ENCODE measurements around the gene RABL3.
"Not testable (repeated sequence)": the region's sequence is repeated elsewhere in the genome, so short reads cannot be mapped to it uniquely, and the experiment has no call there.

Gene RABL3

DNA sequence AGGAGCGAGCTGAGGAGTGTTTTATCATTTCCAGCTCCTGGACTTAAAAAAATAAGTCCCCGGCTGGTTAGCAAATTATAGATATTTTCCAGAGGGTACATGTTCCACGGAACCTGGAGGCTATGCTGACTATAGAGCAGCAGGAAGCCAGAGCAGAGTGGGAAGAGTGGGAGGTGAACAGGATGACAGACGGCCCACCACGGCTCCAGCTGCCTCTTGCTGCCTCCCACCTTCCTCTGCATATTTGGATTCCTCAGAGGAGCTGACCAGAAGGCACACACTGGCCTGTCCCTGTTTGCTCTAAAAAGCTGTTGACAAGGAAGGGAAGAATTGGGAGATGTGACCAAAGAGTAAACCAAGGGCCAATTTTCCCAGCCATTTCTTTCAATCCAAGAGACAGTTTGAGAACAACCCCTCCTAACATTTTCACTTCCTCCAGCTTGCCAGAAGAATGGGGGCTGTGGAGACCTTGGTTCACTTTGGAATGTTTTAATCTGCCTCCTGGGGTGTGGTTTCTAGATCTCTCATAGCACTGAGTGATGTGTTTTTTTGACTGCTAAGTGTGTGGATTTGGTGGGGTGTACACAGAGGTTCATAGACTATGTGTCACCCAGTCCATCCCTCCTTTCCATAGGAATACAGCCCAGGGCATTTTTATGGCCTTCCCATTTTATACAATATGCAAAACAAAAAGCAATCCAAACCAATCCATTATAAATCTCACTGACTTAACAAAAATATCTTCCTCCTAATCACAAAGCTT lies 97.1 kb downstream of the RABL3 start:
- DNase-seq (ENCODE audit: low spot score) = no peak

DNA sequence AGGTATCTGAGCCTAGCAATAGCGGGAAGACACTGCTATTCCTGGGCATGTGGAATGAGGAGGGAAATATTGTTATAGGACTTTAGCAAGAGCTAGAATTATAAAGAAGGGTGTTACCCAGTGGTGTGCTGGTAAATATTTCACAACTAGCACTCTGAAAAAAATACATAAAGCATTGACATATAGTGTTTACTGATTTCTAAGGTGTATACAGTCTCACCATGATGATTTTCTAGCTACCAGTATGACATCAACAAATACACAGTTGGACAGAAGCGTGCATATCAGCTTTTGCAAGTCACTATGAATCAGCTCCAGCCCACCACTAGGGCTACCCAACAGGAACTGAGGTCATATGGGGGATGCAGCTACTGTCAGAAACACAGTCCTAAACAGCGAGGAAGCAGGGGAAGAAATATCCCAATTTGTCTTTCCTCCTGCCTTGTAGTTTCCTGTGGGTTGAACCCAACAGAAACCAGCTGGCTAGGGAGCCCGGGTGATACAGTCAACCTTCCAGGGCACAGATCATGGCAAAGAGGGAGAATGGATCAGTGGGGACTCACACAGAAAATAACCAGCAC lies 99.9 kb downstream of the RABL3 start:
- DNase-seq (ENCODE audit: low spot score) = no peak

DNA sequence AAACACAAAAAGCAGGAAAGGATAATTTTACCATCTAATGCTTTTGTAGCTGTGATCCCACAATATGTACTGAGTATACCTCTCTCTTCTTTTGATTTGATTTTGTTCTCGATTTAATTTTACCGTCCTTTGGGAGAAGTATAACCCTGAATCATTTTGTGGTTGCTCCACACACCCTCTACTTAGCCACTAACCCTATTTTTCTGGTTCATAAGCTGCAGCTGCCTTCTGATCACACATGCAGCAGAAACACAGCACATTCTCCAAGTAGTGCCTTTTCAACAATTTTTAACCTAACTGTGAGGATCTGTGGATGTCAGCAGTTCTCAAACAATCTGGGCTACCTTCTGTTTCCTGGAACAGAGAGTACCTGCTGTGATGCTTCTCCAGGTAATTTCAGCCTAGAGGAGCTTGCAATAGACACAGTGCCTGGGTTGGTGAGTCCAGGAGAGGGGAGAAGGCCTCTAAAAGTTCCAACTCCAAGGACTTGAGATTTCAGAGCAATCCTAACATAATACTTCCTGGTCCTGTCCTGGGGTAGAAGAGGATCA lies 100.5 kb downstream of the RABL3 start:
- no peak for DNase-seq (ENCODE audit: low spot score)

- no peak for DNase-seq (ENCODE audit: low spot score)
Measured at GRCh38 chr3:120640231-120640630, 102.1 kb downstream of the RABL3 start.

GRCh38 chr3:120638820-120639219 lies 103.5 kb downstream of the RABL3 start:
- not testable (repeated sequence) for DNase-seq (ENCODE audit: low spot score)

DNA sequence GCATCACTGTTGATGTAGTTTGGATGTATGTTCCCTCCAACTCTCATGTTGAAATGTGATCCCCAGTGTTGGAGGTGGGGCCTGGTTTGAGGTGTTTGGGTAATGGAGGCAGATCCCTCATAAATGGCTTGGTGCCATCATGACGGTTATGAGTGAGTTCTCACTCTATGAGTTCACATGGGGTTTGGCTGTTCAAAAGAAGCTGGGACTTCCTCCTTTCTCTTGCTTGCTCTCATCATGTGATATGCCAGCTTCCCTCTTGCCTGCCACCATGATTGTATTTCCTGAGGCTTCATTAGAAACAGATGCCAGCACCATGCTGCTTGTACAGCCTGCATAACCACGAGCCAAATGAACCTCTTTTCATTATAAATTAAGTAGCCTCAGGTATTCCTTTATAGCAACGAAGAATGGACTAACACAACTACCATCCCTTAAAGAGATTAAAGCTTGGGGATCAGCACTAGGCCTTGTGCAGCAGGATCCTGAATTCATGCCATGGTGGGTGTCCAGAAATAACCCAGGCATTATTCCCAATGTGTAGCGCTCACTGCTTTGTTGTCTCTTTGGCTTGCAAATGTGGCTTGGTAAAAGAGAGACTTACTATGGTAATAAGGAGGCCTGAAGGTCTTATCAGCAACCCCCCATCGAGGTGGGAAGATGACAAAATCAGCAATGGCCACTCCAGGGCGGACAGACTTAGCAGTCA lies 104.3 kb downstream of the RABL3 start:
- DNase-seq (ENCODE audit: low spot score) = no peak

DNA sequence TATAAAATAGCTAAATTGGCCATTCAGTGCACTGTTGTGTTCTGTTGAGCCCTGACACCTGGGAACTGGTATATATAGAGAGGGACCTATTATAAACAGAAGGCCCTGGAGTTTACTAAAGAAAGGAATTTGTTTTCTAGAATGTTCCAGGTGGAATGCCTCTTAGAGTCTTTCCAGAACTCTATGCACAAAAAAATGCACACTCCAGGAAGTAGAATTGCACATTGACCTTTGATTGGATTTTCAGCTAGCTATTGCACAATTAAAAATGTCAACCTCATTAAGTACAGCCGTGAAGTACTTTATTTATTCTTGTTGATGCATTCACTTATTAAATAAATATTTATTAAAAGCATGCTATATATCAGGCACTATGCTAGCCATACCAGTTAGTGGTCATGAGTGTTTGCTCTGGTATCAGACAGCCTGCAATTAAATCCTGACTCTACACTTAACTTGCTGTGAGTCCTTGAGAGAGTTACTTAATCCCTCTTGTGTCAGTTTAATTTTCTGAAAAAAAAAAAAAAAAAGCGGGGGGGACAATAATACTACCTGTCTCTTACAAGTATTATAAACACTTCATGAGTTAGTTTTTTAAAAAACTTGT lies 105.4 kb downstream of the RABL3 start:
- no peak for DNase-seq (ENCODE audit: low spot score)
